NCI-H460 (cell line): ENCODE results near the gene GFPT1. TPM values are rescaled to one million over a fixed set of nuclear protein-coding genes. Genes with fewer than 3 reads are reported as not detected.

Source experiments
- DNase-seq: peaks from one replicate; pipeline ENCODE4 v3.0.0-alpha.2; 2016; ENCODE audit warnings: low read depth; ENCODE audit errors: extremely low read depth
- small RNA-seq, 2 experiments: library from RNA; depleted of rRNA; stranded (forward); fragments of <200 nt; gene quantifications; one replicate each; pipeline ENCODE3, GENCODE V24; 2014
- total RNA-seq: library from RNA; depleted of rRNA; stranded (reverse); fragments of >200 nt; shearing (Covaris generic); gene quantifications from 2 replicates; pipeline ENCODE4 v1.2.3, GENCODE V29; 2014; rRNA removed

GFPT1 gene
- total RNA-seq, 1 experiment from 2014 or later = 169 TPM

- DNase-seq = no peak
Measured at GRCh38 chr2:69298261-69298660, 88.8 kb downstream of the GFPT1 start.

DNA sequence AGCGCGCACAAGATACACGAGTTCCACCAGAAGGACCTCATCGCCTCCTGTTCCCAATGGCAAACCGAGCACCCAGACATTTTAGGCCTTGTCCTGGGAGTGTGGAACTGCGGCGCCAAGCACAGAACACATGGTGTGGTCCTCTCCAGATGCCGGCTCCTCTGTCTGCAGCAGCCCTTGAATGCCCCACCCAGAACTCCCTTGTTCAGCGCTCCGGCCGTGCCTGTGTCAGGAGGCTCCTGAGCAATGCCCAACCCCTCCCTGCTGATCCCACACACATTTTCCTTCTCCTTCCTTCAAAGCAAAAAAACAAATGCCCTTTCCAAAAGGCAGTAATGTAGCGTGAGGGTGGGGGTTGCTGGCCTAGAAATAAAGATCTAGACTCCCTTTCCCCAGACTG is 89.8 kb downstream of the GFPT1 start:
- no peak for DNase-seq

DNA sequence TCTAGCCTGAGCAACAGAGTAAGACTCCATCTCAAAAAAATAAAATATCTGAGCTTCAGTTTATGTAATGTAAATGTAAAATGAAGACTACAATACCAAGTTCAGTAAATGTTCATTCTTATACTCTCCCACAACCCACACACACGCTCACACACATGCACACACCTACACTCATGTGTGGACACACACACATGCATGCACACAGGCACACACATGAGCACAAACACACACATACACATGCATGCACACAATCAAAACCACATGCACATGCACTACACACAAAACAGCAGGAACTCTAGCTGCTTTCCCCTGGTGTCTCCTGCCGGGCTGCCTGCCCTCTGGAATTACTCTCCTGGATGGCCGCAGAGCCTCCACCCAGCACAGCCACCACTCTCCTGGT is 90.6 kb downstream of the GFPT1 start:
- DNase-seq = no peak

DNA sequence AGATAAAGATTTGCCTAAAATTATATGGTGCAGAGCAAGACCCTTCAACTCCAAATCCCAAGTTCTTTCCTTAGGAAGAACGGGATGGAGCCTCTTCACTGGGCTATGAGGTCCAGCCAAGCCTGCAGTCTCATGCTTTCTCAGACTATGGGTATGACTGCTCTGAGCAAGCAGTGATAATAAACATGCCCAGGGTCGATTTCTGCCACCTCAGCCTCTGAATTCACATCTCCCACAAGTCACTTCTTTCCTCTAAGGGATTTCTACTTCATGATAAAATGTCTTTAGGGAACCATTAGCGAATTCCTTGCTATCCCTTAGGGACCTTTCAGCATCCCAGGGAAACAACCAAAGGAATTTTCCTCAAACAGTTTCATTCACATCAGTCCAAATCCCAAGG is 94.8 kb downstream of the GFPT1 start:
- peak; percentile 88 for DNase-seq

- peak; percentile 84 for DNase-seq
Measured at GRCh38 chr2:69291721-69292120, 95.3 kb downstream of the GFPT1 start.

DNA sequence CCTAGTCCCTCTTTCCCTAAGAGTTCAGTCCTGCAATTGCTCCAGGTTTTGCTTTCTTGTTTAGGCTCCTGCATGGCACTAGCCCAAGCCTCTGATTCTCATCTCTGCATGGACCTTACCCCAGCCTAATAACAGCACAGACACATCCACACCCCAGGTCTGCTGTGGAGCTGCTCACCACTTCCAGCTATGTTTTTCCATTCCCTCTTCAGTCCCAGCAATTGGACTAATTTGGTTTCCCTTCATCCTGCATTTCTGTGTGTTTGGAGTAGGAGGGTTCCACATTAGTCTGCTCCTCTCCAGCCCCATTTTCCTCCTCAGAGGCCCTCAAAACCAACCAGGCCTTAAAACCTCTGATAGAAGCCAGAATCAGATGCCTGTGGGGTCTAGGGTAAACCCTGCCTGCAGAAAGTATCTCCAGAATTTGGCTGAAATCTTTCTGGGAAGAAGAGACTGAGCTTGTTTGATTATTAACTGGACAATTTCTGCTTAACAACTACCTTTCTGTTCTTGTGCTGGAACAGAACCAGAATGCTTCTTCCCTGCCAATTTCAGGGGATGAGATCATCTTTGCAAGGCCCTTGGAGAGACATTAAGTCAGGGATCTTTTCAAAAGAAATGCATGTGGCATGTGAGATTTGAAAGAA is 95.9 kb downstream of the GFPT1 start:
- no peak for DNase-seq

DNA sequence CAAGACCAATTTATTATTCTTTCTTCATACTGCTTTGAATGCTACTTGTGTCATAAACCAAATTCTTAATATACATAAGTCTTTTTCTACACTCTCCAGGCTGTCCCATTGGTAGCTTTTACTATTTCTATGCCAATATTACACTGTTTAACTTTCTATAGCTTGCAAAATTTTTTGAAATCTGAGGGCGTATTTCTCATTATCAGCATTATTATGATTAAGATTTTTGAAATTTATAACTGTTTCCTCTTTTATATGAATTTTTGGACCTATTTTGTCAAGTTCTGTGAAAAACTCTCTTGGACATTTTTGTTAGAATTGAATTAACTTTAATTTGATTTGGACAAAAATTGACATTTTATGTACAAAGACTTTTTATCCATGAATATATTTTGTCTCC is 98.6 kb downstream of the GFPT1 start:
- DNase-seq = no peak

DNA sequence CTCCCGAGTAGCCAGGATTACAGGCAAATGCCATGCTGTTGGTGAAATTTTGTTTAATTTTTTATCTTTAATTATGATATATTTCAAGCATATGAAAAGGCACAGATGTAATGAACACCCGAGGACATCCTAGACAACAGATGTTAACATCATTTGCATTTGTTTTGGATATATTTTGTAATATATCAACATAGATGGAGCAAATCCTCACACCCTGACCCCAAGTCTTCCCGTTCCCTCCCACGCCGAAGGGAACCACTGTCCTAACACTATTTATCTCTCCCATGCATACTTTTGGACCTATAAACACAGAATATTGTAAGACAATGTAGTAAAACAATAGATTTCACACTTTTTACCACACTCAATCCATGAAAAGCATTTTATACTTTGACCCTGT is 99.5 kb downstream of the GFPT1 start:
- DNase-seq = no peak

DNA sequence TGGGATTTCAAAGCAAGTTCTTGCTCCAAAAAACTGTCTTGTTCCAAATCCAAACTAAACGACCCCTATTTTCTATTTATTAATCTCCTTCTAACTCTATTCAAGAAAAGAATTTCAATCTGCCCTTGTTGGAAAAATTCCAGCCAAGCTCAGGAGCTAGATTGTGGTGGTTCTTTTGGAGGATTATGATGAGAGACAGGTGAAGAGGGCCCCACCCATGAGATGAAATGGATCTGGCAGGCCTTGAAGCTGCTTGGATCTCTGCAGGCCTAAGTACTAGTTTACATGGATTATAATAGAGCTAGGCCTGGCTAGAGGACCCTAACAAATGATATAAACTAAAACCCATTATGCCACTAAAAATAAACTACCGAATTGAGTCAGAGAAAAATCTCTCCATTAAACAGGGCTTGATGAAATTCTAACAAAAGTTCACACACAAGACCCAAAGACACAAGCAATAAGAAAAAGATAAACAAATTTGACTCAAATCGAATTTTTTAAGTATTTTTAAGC is 101.6 kb downstream of the GFPT1 start:
- DNase-seq = no peak

DNA sequence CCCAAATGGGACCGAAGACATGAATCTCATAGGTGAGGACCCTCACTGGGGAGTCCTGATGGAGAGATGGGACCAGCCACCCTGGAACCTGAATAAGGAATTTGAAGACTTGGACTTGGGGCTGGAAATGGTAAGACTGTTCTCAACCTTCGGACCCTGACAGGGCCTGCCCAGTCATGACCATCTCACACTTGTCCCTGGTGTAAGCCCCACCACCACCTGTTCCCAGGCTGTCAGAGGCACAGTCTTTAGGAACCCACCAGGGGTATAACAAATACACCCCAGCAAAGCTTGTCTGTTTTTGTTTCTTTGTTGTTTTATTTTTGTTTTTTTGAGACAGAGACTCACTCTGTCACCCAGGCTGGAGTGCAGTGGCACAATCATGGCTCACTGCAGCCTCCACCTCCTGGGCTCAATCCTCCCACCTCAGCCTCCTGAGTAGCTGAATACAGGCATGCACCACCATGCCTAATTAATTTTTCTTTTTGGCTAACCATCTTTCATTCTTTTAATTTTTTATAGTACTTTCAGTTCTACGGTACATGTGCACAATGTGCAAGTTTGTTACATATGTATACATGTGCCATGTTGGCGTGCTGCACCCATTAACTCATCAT is 106.1 kb downstream of the GFPT1 start:
- DNase-seq = no peak

DNA sequence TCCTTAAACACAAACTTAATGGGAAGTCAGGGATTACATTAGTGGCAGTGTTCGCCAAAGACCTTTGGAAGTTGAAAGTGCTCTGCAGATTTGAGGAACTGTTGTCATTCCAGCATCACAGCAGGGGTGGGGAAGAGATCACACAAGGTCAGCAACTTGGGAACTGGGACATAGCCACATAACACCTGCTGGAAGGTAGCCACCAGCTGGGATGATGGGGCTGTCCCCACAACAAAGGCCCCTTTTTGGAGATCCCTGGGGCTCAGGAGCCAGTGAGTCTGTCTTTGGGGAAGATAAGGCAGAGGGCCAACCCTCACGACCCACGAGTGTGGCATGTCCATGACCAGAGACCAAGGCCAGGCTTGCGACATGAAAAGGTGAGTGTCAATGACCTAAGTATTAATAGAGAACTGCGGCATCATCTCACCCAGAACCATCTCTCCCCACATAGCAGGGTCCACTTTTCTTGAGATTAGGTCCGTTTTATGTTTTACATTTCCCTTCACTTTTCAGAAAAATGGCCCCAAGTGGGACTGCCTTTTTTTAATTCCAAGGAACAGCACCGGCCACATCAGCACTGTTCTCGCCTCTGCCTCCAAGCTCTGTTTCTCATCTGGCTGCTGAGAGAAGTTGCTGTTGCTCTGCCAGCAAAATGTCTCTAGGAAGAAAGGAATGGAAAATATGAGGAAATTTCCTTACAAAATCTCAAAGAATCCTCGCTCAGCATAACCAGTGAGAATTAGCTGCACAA is 106.9 kb downstream of the GFPT1 start:
- DNase-seq = no peak

DNA sequence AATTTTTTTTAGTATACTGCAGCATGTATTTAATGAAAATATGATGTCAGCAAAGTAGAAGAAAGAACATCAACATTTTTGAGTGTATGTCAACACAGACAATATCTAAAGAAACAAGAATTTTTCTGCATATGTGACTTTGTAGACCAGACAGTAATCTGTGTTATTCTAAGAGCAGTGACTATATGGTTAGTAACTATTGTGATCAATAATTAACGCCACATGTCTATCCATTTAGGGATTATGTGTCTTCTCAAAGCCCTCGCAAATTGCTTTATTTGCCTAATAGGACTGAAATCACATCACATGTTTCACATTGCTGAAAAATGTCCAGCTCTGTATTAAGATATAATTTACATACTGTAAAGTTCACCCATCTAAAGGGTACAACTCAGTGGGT is 107.8 kb downstream of the GFPT1 start:
- DNase-seq = no peak

- no peak for DNase-seq
Measured at GRCh38 chr2:69278366-69278765, 108.7 kb downstream of the GFPT1 start.

GRCh38 chr2:69275490-69275889 is 111.5 kb downstream of the GFPT1 start:
- DNase-seq = no peak

DNA sequence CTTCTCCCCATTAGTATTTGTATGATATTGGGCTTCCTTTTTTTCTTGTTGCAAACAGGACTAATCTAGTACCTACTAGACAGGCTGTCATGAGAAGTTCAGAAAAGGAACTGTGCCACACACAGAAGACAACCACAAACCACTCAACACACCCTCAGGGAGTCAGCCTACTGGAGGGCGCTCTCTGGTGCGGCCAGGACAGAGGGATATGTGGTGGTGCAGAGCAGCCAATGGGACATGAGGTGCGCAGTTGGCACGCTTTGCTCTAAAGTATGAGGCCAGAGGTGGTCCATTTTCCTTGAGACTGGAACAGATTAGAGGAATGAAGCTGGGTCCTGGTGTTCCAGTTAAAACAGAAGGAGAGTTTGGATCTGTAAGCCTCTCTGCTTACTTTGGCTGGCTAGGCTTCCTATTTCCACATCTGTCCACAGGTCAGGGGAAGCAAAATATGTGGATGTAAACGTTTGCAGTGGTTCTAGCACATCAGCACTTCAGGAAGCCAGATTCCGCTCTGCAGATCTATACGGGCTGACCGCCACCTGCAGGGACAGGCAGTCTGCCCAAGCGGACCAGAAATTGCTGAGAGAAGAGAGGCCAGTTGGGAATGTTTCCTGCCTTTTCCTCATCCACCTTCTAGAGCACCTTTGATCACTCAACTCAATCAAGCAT is 114.1 kb downstream of the GFPT1 start:
- no peak for DNase-seq

DNA sequence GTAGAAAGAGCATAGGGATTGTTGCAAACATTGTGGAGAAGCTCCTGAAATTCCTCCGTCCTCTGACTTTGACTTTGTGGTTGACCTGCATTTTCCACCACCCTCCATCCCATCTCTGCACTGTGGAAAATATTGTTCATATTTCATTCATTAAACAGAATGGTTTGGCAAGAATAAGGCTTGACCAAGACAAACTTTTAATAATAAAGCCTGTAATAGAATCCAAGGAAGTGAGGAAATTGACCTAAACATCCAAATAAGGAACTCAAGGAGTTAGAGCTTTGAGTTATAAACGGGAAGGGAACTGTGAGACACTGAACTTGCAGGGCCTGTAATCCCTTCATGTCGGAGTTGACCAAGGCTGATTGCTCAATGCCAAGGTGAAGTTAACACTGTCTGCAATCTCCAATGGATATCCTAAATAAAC is 115.2 kb downstream of the GFPT1 start:
- no peak for DNase-seq

Small RNA genes lying within 50 kb of the gene (small RNA-seq; reads per million reads assigned to genes)
- 0 reads per million in 2 experiments for gene RF00019

Other genes with a start within 250 kb of the GFPT1 start
- 70.2 and 80.4 TPM in 2 replicates for gene NFU1, start 50.2 kb upstream of the GFPT1 start, total RNA-seq